RWPE1 (cell line): ENCODE data around the gene PURA.

Experiments
- CTCF ChIA-PET: fragments of 350-600 bp; sonication (Branson Sonifier 250); formaldehyde crosslinking; extraction: SDS; loops from one replicate; lab custom pipeline; 2021; lab: Yijun Ruan, JAX
- POLR2A ChIA-PET: fragments of 400-600 bp; formaldehyde crosslinking; extraction: SDS; loops from one replicate; lab custom pipeline; 2020; ENCODE audit warnings: antibody characterized with exemption; ENCODE audit not compliant: low non-redundant PET; lab: Yijun Ruan, JAX
- DNase-seq: peaks from one replicate; pipeline ENCODE4 v3.0.0; 2012; ENCODE audit warnings: low spot score
- H3K27ac ChIP-seq: fragments of 450-650 bp; 2 replicates; pipeline ENCODE4 v1.5.1; 2017
- TF ChIP-seq, protein P1 (sequence below): fragments of 450-650 bp; conservative IDR thresholded peaks from 2 replicates; pipeline ENCODE4 v1.5.1; 2017; ENCODE audit warnings: low read depth, mild to moderate bottlenecking

Gene PURA

DNA sequence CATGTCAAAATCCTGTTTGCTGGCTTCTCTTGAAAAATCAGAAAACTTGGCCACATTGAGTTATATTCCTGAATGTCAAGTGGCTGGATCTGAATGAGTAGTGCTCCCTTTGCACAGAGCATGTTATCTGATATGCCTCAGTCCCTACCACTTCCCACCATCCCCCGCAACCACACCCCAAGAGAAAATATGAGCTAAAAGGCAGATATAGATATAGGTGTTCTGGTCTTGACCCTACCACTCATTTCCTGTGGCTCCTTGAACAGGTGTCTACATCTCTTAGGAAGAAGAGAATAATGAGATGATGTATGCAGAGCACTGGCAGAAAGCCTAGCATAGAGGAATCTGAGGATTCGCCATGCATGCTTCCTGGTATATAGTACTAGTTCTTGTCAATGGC, 54.5 kb downstream of the PURA start:
- CTCF ChIA-PET: interaction anchor here (1.2 to 1.4 kb wide), 2 partner anchors 11 to 92 kb away, joined by 3 to 5 read pairs; no protein-coding TSS in a partner anchor
- POLR2A ChIA-PET: no interaction called here
- DNase-seq: no peak
- TF ChIP-seq, protein P1, sequence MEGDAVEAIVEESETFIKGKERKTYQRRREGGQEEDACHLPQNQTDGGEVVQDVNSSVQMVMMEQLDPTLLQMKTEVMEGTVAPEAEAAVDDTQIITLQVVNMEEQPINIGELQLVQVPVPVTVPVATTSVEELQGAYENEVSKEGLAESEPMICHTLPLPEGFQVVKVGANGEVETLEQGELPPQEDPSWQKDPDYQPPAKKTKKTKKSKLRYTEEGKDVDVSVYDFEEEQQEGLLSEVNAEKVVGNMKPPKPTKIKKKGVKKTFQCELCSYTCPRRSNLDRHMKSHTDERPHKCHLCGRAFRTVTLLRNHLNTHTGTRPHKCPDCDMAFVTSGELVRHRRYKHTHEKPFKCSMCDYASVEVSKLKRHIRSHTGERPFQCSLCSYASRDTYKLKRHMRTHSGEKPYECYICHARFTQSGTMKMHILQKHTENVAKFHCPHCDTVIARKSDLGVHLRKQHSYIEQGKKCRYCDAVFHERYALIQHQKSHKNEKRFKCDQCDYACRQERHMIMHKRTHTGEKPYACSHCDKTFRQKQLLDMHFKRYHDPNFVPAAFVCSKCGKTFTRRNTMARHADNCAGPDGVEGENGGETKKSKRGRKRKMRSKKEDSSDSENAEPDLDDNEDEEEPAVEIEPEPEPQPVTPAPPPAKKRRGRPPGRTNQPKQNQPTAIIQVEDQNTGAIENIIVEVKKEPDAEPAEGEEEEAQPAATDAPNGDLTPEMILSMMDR: no peak
- no peak overlapping the region for H3K27ac ChIP-seq

- H3K27ac ChIP-seq: no peak overlapping the region
- POLR2A ChIA-PET: no interaction called here
- TF ChIP-seq, protein P1: no peak
- DNase-seq: no peak
- CTCF ChIA-PET: interaction anchor here (0.5 to 1.4 kb wide), 6 partner anchors 12 to 179 kb away, joined by 3 to 5 read pairs (median 3); no protein-coding TSS in a partner anchor
Observed at GRCh38 chr5:140169410-140169809, 55.5 kb downstream of the PURA start.

GRCh38 chr5:140172483-140172882, 58.6 kb downstream of the PURA start:
- TF ChIP-seq, protein P1: no peak
- no peak for DNase-seq
- H3K27ac ChIP-seq: no peak overlapping the region
- POLR2A ChIA-PET: no interaction called here
- CTCF ChIA-PET: no interaction called here

DNA sequence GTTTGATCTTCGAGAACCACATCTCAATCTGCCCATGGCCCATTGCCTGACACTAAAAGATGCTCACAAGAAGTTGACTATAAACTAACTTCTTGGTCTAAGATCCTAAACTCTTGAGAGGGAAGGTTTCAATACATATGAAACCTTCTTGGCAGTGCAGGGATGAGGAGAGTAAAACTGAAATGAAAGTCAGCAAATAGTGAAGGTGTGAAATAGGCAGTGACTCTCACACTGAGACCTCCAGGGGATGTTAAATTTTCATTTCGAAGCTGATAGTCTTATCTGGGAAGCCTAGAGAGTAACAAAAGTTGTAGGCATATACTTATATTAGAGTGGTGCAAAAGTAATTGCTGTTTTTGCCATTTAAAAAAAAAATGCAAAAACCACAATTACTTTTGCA, 60.1 kb downstream of the PURA start:
- TF ChIP-seq, protein P1: no peak
- ChIA-PET CTCF (interaction anchor here (0.6 to 1.6 kb wide), 3 partner anchors 17 to 178 kb away, joined by 3 to 7 read pairs (median 4); no protein-coding TSS in a partner anchor), POLR2A (interaction anchor here (0.6 kb wide), 1 partner anchor 23 kb away, joined by 6 read pairs; no protein-coding TSS in a partner anchor)
- no peak for DNase-seq
- H3K27ac ChIP-seq: no peak overlapping the region

DNA sequence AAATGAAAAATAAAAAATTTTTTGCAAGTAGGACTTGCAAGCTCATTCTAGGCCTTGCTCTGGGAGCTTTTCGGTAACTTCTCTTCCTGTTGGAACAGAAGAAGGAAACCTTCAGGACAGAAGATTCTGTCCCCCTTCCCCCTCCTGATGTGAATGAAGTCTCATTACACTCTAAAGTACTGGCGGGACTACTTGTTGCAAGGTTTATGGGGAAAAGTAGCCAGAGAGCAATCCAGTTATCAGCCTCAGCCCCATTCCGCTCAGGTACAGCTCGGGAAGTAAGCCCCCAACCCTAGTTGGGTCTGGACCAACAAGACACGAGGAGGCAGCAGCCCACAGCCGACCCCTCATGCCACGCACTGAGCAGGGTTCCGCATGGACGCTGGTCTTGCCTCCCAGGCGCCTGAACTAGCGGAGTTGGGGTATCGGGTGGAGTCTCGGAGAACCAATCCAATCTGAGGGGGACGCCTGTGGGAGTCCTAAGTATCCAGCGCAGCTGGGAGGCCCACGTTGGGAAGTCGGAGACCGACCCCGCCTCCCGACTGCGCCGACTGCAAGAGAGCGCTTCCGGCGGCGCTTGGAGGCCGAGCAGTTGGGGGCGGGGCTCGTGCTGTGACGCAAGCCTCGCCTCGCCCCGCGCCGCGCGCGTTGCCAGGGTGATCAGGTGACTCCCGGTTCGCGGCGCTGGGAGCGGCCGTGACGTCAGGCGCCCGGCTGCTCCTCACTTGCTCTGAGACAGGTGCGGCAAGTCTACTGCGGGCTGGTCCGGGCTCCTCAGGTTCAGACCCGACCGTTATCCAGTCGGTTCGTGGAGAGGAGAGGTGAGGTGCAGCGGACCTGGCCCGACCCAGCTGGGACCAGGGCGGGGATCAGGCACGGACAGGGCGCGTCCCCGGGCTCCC, 60.8 kb downstream of the PURA start, which contains the start of gene CYSTM1:
Gene CYSTM1 (plus strand): TSS at position 724 of the 902 bp plus-strand sequence. CDS start 19,278 bp downstream, outside the sequence.
- TF ChIP-seq, protein P1: no peak
- H3K27ac ChIP-seq: peak within 1 kb of the TSS; percentile 83
- ChIA-PET CTCF (interaction anchor here (0.6 to 1.6 kb wide), 5 partner anchors 16 to 196 kb away, joined by 3 to 7 read pairs (median 4); no protein-coding TSS in a partner anchor), POLR2A (interaction anchor here (0.6 kb wide), 2 partner anchors 22 to 992 kb away, joined by 3 to 6 read pairs; no protein-coding TSS in a partner anchor)
- DNase-seq: peak; percentile 99
